ENCODE data around the gene GADL1.

GRCh38 chr3:30760040-30760695 is 134.3 kb downstream of the GADL1 start:
- TF ChIP-seq, protein P1, sequence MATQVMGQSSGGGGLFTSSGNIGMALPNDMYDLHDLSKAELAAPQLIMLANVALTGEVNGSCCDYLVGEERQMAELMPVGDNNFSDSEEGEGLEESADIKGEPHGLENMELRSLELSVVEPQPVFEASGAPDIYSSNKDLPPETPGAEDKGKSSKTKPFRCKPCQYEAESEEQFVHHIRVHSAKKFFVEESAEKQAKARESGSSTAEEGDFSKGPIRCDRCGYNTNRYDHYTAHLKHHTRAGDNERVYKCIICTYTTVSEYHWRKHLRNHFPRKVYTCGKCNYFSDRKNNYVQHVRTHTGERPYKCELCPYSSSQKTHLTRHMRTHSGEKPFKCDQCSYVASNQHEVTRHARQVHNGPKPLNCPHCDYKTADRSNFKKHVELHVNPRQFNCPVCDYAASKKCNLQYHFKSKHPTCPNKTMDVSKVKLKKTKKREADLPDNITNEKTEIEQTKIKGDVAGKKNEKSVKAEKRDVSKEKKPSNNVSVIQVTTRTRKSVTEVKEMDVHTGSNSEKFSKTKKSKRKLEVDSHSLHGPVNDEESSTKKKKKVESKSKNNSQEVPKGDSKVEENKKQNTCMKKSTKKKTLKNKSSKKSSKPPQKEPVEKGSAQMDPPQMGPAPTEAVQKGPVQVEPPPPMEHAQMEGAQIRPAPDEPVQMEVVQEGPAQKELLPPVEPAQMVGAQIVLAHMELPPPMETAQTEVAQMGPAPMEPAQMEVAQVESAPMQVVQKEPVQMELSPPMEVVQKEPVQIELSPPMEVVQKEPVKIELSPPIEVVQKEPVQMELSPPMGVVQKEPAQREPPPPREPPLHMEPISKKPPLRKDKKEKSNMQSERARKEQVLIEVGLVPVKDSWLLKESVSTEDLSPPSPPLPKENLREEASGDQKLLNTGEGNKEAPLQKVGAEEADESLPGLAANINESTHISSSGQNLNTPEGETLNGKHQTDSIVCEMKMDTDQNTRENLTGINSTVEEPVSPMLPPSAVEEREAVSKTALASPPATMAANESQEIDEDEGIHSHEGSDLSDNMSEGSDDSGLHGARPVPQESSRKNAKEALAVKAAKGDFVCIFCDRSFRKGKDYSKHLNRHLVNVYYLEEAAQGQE (IDR thresholded peaks at IDR 0.05; ENCODE audit: insufficient replicate concordance, low read depth): no peak
- TF ChIP-seq CTCF (IDR thresholded peaks at IDR 0.05; ENCODE audit: insufficient read depth, low read length) (no peak), GABPA (IDR thresholded peaks at IDR 0.05; ENCODE audit: low read depth) (no peak)

Data from HL-60 (cell line).